Gastrocnemius medialis (tissue), 4 donors: ENCODE measurements around the gene LRCH1. TPM values are rescaled to one million over a fixed set of nuclear protein-coding genes. Genes with fewer than 3 reads are reported as not detected.

Experiments used
- ATAC-seq, 2 donors: fragments of 150-250 bp; one replicate each; pipeline ENCODE4 v1.9.1; 2016
- DNase-seq, 2 donors: peaks; one replicate each; pipeline ENCODE4 v3.0.0-alpha.2; 2019
- H3K27ac ChIP-seq, 4 donors: fragments of 200-600 bp; sonication (generic); 1 replicate in 1 of 4; 2 replicates in 3 of 4; pipeline ENCODE4 v1.5.1; 2016 to 2018; ENCODE audit warnings: mild to moderate bottlenecking in 2 of 4, moderate library complexity in 1 of 4
- H3K27me3 ChIP-seq, 3 donors: fragments of 200-600 bp; sonication (generic) in 2 of 3; 1 replicate in 1 of 3; 2 replicates in 2 of 3; pipeline versions ENCODE4 v1.5.1 to v1.6.0; 2016 to 2019; ENCODE audit warnings: mild to moderate bottlenecking in 1 of 3, moderate library complexity in 1 of 3
- H3K36me3 ChIP-seq, 2 donors: fragments of 200-600 bp; sonication (generic) in 1 of 2; one replicate each; pipeline ENCODE4 v1.5.1; 2017 to 2018
- H3K4me1 ChIP-seq, 2 donors: fragments of 200-600 bp; sonication (generic) in 1 of 2; one replicate each; pipeline ENCODE4 v1.5.1; 2016 to 2017; ENCODE audit warnings: mild to moderate bottlenecking in 2 of 2
- H3K4me3 ChIP-seq, 4 donors: fragments of 200-600 bp; sonication (generic) in 3 of 4; 1 replicate in 1 of 4; 2 replicates in 3 of 4; pipeline ENCODE4 v1.5.1; 2016 to 2019; ENCODE audit warnings: mild to moderate bottlenecking in 2 of 4
- H3K9me3 ChIP-seq, 3 donors: fragments of 200-600 bp; sonication (generic) in 2 of 3; 1 replicate in 1 of 3; 2 replicates in 2 of 3; pipeline ENCODE4 v1.5.1; 2016 to 2019
- CTCF ChIP-seq, 5 experiments: fragments of 450-650 bp in 3 of 5; fragments of 200-600 bp in 2 of 5; sonication (generic) in 2 of 5; IDR thresholded peaks in 4 of 5; conservative IDR thresholded peaks in 1 of 5; 1 replicate in 4 of 5; 2 replicates in 1 of 5; pipeline ENCODE4 v1.5.1; 2016 to 2019; ENCODE audit warnings: antibody characterized with exemption in 5 of 5, mild to moderate bottlenecking in 3 of 5, moderate library complexity in 3 of 5
- POLR2A ChIP-seq, 2 donors: fragments of 450-650 bp; IDR thresholded peaks; one replicate each; pipeline ENCODE4 v1.6.1; 2017; ENCODE audit warnings: antibody characterized with exemption in 2 of 2, mild to moderate bottlenecking in 2 of 2, moderate library complexity in 2 of 2
- in situ Hi-C, 4 donors: fragments of 200-750 bp; cut with MboI; loops; one replicate each; pipeline versions ENCODE4 v1.15.0 to v1.8.0; 2017; ENCODE audit warnings: low sequenced_read_pairs in 4 of 4
- intact Hi-C: fragments of 100-400 bp; cut with DNase I; formaldehyde crosslinking; loops from one replicate; pipeline ENCODE4 v1.15.1; 2023; ENCODE audit warnings: low total_unique reads
- total RNA-seq, 4 donors: library from RNA; depleted of rRNA; stranded (reverse); fragments of >200 nt; gene quantifications; one replicate each; pipeline versions ENCODE4 v1.1.0 to v1.2.3, GENCODE V29; 2016

The LRCH1 gene
- total RNA-seq, 4 donors from 2014 or later: 3.4 to 5.0 (median 3.9) TPM

- Histone ChIP-seq H3K4me1 (peaks cover 31 to 39% of the 10 kb centered on the region in 2 donors), H3K36me3 (no peaks in the 10 kb centered on the region), H3K27me3 (no peaks in the 10 kb centered on the region), H3K9me3 (no peaks in the 10 kb centered on the region), H3K4me3 (no peak overlapping the region), H3K27ac (peak overlapping the region in 2 of 4 donors; percentile 25 to 64)
- ATAC-seq: peak; percentile 21 to 38
- TF ChIP-seq POLR2A (IDR thresholded peaks at IDR 0.05) (no peak), CTCF (IDR thresholded peaks at IDR 0.05 in 4 of 5, conservative IDR thresholded peaks at IDR 0.05 in 1 of 5) (no peak)
- intact Hi-C loops (no loop called here), in situ Hi-C loops (no loop called here)
- no peak for DNase-seq
Measured at GRCh38 chr13:46642254-46642653, 89.3 kb downstream of the LRCH1 start.

GRCh38 chr13:46643165-46643777 lies 90.3 kb downstream of the LRCH1 start:
- in situ Hi-C loops: no loop called here
- intact Hi-C loops: no loop called here
- no peak for DNase-seq

DNA sequence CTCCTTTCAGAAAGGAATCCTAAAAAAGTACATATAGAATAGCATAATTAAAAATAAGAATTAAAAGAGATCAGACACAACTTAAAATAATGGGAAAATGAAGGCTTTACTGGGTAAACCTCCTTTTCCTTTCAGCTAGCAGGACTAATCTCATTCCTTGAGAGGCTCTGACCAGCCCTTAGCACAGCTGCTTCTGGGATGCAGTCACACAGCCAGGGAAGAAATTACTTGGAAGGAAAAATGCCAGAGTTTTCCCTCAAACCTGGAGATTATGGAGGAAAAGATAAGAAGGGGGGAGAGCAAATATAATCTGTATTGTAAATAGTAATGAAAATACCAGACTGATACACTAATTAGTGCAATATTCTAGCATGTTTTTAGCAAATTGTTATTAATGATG lies 91.8 kb downstream of the LRCH1 start:
- no peak for ATAC-seq
- Histone ChIP-seq H3K27ac (no peak overlapping the region), H3K27me3 (no peaks in the 10 kb centered on the region), H3K36me3 (no peaks in the 10 kb centered on the region), H3K4me3 (no peak overlapping the region), H3K4me1 (peaks cover 20 to 27% of the 10 kb centered on the region in 2 donors), H3K9me3 (no peaks in the 10 kb centered on the region)
- TF ChIP-seq POLR2A (IDR thresholded peaks at IDR 0.05) (no peak), CTCF (IDR thresholded peaks at IDR 0.05 in 4 of 5, conservative IDR thresholded peaks at IDR 0.05 in 1 of 5) (no peak)
- in situ Hi-C loops: no loop called here
- DNase-seq: no peak
- intact Hi-C loops: no loop called here

More at GRCh38 chr13:46643165-46643777, 90.3 kb downstream of the LRCH1 start:
- Histone ChIP-seq H3K4me3 (no peak overlapping the region), H3K36me3 (no peaks in the 10 kb centered on the region), H3K9me3 (no peaks in the 10 kb centered on the region), H3K27ac (no peak overlapping the region), H3K4me1 (peaks cover 30 to 39% of the 10 kb centered on the region in 2 donors), H3K27me3 (no peaks in the 10 kb centered on the region)
- no peak for ATAC-seq
- TF ChIP-seq CTCF (IDR thresholded peaks at IDR 0.05 in 4 of 5, conservative IDR thresholded peaks at IDR 0.05 in 1 of 5): no peak
- no peak for TF ChIP-seq POLR2A (IDR thresholded peaks at IDR 0.05)

DNA sequence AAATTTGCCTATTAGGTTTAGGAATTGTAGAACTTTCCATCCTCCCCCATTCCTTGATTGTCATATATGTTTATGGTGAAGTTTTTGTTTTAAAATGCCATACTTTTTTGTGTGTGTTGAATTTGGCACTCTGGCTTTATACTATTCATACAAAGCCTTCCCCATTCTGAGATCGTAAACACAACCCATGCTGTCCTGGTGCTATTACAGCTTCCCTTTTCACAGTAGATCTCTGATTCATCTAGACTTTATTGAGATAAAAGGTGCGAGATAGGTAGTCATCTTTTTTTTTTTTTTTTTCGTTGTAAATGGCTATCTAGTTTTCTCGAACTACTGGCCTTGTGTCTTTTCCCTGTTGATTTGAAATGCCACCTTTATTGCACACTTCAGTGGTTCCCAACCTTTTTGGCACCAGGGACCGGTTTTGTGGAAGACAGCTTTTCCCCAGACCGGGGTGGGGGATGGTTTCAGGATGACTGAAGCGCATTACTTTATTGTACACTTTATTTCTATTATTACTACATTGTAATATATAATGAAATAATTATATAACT lies 94.6 kb downstream of the LRCH1 start:
- DNase-seq: no peak
- H3K27ac ChIP-seq: no peak overlapping the region

More for the DNA sequence above, 94.6 kb downstream of the LRCH1 start:
- Histone ChIP-seq H3K4me3 (no peak overlapping the region), H3K36me3 (no peaks in the 10 kb centered on the region), H3K4me1 (peaks cover 6 to 10% of the 10 kb centered on the region in 2 donors), H3K27me3 (no peaks in the 10 kb centered on the region), H3K9me3 (no peaks in the 10 kb centered on the region)
- ATAC-seq: no peak
- intact Hi-C loops (no loop called here), in situ Hi-C loops (no loop called here)
- no peak for TF ChIP-seq POLR2A (IDR thresholded peaks at IDR 0.05)
- TF ChIP-seq CTCF (IDR thresholded peaks at IDR 0.05 in 4 of 5, conservative IDR thresholded peaks at IDR 0.05 in 1 of 5): no peak
